HepG2 (cell line): ENCODE measurements around the gene TRAK1.

Source experiments
- ASH2L ChIP-seq: fragments of 300-600, 200-600 bp; sonication (generic); IDR thresholded peaks from 2 replicates; pipeline ENCODE4 v1.7.0; 2017; ENCODE audit warnings: low read depth, mild to moderate bottlenecking, moderate library complexity, mixed read lengths, low read length; ENCODE audit not compliant: insufficient read length
- CEBPB ChIP-seq: IDR thresholded peaks from 2 replicates; pipeline ENCODE4 v1.6.1; 2011; ENCODE audit warnings: low read depth, low read length, improper control_type of control experiment, borderline replicate concordance
- MAFK ChIP-seq, 2 experiments: IDR thresholded peaks in 1 of 2; conservative IDR thresholded peaks in 1 of 2; 2 replicates each; pipeline ENCODE4 v1.6.1; 2011; ENCODE audit warnings: improper control_type of control experiment in 2 of 2, low read length in 2 of 2
- SALL1 ChIP-seq: sonication (generic); formaldehyde crosslinking; IDR thresholded peaks from 2 replicates; pipeline ENCODE4 v1.8.0; 2022; ENCODE audit warnings: mild to moderate bottlenecking, missing genetic modification reagents
- ZFP41 ChIP-seq: sonication (generic); formaldehyde crosslinking; IDR thresholded peaks from 2 replicates; pipeline ENCODE4 v1.4.0; 2020; ENCODE audit warnings: mild to moderate bottlenecking, missing genetic modification reagents, borderline replicate concordance
- ZNF225 ChIP-seq: sonication (generic); formaldehyde crosslinking; IDR thresholded peaks from 2 replicates; pipeline ENCODE4 v1.4.0; 2020; ENCODE audit warnings: mild to moderate bottlenecking, missing genetic modification reagents
- ZNF274 ChIP-seq: sonication (generic); formaldehyde crosslinking; IDR thresholded peaks from 2 replicates; pipeline ENCODE4 v1.5.1; 2020; ENCODE audit warnings: mild to moderate bottlenecking, missing genetic modification reagents

- no peak for TF ChIP-seq MAFK (conservative IDR thresholded peaks at IDR 0.05 in 1 of 2, IDR thresholded peaks at IDR 0.05 in 1 of 2; ENCODE audit: low read length in 2 of 2)
- TF ChIP-seq ZFP41 (CRISPR knock-in tag), result no peak
- TF ChIP-seq SALL1 (CRISPR knock-in tag), result no peak
- TF ChIP-seq ZNF225 (CRISPR knock-in tag), result no peak
- TF ChIP-seq CEBPB, result no peak
- no peak for TF ChIP-seq ASH2L
- TF ChIP-seq ZNF274, result no peak
Observed at GRCh38 chr3:42099020-42099765, 8.0 kb downstream of the TRAK1 start.
